ENCODE results near the gene ATP8B1. TPM values are rescaled to one million over a fixed set of nuclear protein-coding genes. Genes with fewer than 3 reads are reported as not detected.

Gene ATP8B1
- total RNA-seq, 2 experiments from 2014 or later = not detected

GRCh38 chr18:57640236-57640635 lies 162.9 kb downstream of the ATP8B1 start:
- ChIA-PET POLR2A (no interaction called here), CTCF (no interaction called here)
- no peak for DNase-seq
- peaks cover 0 to 8% of the 10 kb centered on the region in 2 experiments for H3K9me3 ChIP-seq (ENCODE audit: control insufficient read depth in 1 of 2, insufficient read depth in 1 of 2, low read length in 2 of 2)
- H3K36me3 ChIP-seq (ENCODE audit: insufficient read depth, low read length) = peaks cover 8% of the 10 kb centered on the region
- intact Hi-C loops (cut with DNase I, micrococcal nuclease) = no loop called here
- H3K9me3 Mint-ChIP-seq = no peaks in the 10 kb centered on the region
- H3K27ac ChIP-seq (ENCODE audit: low read depth in 1 of 2, low read length in 2 of 2) = no peak overlapping the region
- no peak for TF ChIP-seq CTCF (IDR thresholded peaks at IDR 0.05)
- H3K27me3 Mint-ChIP-seq = no peaks in the 10 kb centered on the region
- no peak overlapping the region for H3K4me3 Mint-ChIP-seq
- peaks cover 10% of the 10 kb centered on the region for H3K4me1 Mint-ChIP-seq (ENCODE audit: low read depth)
- no peak overlapping the region for H3K4me3 ChIP-seq (ENCODE audit: low read length)
- H3K4me1 ChIP-seq (ENCODE audit: insufficient read depth, low read length) = no peaks in the 10 kb centered on the region
- H3K36me3 Mint-ChIP-seq (ENCODE audit: low read depth) = peaks cover 40% of the 10 kb centered on the region
- no peak overlapping the region for H3K27ac Mint-ChIP-seq
- ATAC-seq (ENCODE audit: poor library complexity) = no peak
- no peaks in the 10 kb centered on the region for H3K27me3 ChIP-seq (ENCODE audit: control insufficient read depth in 1 of 2, insufficient read depth in 2 of 2, low read length in 2 of 2)

GRCh38 chr18:57635003-57635822 lies 167.9 kb downstream of the ATP8B1 start:
- no peaks in the 10 kb centered on the region for H3K9me3 Mint-ChIP-seq
- no peak for TF ChIP-seq CTCF (IDR thresholded peaks at IDR 0.05)
- DNase-seq (no peak), ATAC-seq (ENCODE audit: poor library complexity) (no peak)
- peaks cover 19% of the 10 kb centered on the region for H3K36me3 Mint-ChIP-seq (ENCODE audit: low read depth)
- H3K27ac Mint-ChIP-seq = no peak overlapping the region
- CTCF ChIA-PET = no interaction called here
- H3K4me1 Mint-ChIP-seq (ENCODE audit: low read depth) = peaks cover 13% of the 10 kb centered on the region
- H3K27me3 ChIP-seq (ENCODE audit: control insufficient read depth in 1 of 2, insufficient read depth in 2 of 2, low read length in 2 of 2) = no peaks in the 10 kb centered on the region
- intact Hi-C loops (cut with DNase I, micrococcal nuclease) = no loop called here
- H3K27ac ChIP-seq (ENCODE audit: low read depth in 1 of 2, low read length in 2 of 2) = no peak overlapping the region
- peaks cover 12% of the 10 kb centered on the region for H3K4me1 ChIP-seq (ENCODE audit: insufficient read depth, low read length)
- H3K4me3 ChIP-seq (ENCODE audit: low read length) = no peak overlapping the region
- POLR2A ChIA-PET = interaction anchor here (0.7 to 1.4 kb wide), 2 partner anchors 13 to 205 kb away, joined by 3 to 5 read pairs; partner anchors contain the start of gene NARS1
- H3K9me3 ChIP-seq (ENCODE audit: control insufficient read depth in 1 of 2, insufficient read depth in 1 of 2, low read length in 2 of 2) = no peaks in the 10 kb centered on the region
- no peaks in the 10 kb centered on the region for H3K36me3 ChIP-seq (ENCODE audit: insufficient read depth, low read length)
- no peak overlapping the region for H3K4me3 Mint-ChIP-seq
- no peaks in the 10 kb centered on the region for H3K27me3 Mint-ChIP-seq

- intact Hi-C loops (cut with DNase I, micrococcal nuclease) = loop anchor here (2.0 to 5.0 kb wide), 3 partner anchors 491 to 993 kb away; partner anchors contain the start of gene TXNL1 (in 1 of the 2)
- Mint-ChIP-seq H3K27me3 (no peaks in the 10 kb centered on the region), H3K9me3 (no peaks in the 10 kb centered on the region), H3K27ac (peak overlapping the region; percentile 64), H3K4me3 (peak overlapping the region; percentile 87), H3K36me3 (ENCODE audit: low read depth) (peaks cover 8% of the 10 kb centered on the region), H3K4me1 (ENCODE audit: low read depth) (peaks cover 18% of the 10 kb centered on the region)
- ATAC-seq (ENCODE audit: poor library complexity) = no peak
- H3K27ac ChIP-seq (ENCODE audit: low read depth in 1 of 2, low read length in 2 of 2) = no peak overlapping the region
- CTCF ChIA-PET = interaction anchor here (1.6 kb wide), 1 partner anchor 412 kb away, joined by 5 read pairs; the partner anchor contains the start of gene NEDD4L
- H3K9me3 ChIP-seq (ENCODE audit: control insufficient read depth in 1 of 2, insufficient read depth in 1 of 2, low read length in 2 of 2) = no peaks in the 10 kb centered on the region
- no peak for TF ChIP-seq CTCF (IDR thresholded peaks at IDR 0.05)
- no peak for DNase-seq
- H3K27me3 ChIP-seq (ENCODE audit: control insufficient read depth in 1 of 2, insufficient read depth in 2 of 2, low read length in 2 of 2) = no peaks in the 10 kb centered on the region
- no peak overlapping the region for H3K4me3 ChIP-seq (ENCODE audit: low read length)
- no peaks in the 10 kb centered on the region for H3K36me3 ChIP-seq (ENCODE audit: insufficient read depth, low read length)
- POLR2A ChIA-PET = interaction anchor here (3.7 kb wide), 1 partner anchor 10 kb away, joined by 58 read pairs; the partner anchor contains the start of gene NARS1
- H3K4me1 ChIP-seq (ENCODE audit: insufficient read depth, low read length) = peaks cover 20% of the 10 kb centered on the region
Measured at GRCh38 chr18:57631697-57632096, 171.4 kb downstream of the ATP8B1 start.
